ENCODE measurements around the gene RMRP.

Gene RMRP

DNA sequence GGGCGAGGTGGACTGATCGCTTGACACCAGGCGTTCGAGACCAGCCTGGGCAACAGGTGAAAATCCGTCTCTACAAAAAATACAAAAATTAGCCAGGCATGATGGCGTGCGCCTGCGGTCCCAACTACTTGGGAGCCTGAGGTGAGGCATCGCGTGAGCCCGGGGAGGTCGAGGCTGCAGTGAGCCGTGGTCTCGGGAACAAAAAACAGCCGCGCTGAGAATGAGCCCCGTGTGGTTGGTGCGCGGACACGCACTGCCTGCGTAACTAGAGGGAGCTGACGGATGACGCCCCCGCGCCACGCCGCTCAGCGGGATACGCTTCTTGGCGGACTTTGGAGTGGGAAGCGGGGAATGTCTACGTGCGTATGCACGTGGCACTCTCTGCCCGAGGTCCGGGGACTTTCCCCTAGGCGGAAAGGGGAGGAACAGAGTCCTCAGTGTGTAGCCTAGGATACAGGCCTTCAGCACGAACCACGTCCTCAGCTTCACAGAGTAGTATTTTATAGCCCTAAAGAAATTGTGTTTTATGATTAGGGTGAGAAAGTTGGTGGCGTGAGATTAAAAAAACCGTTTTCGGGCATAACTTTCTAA, at the start of gene RMRP:
TSS of gene RMRP (minus strand) at position 474 of the 591 bp plus-strand sequence.
- peak within 1 kb of the TSS; percentile 99 for H3K27ac ChIP-seq

DNA sequence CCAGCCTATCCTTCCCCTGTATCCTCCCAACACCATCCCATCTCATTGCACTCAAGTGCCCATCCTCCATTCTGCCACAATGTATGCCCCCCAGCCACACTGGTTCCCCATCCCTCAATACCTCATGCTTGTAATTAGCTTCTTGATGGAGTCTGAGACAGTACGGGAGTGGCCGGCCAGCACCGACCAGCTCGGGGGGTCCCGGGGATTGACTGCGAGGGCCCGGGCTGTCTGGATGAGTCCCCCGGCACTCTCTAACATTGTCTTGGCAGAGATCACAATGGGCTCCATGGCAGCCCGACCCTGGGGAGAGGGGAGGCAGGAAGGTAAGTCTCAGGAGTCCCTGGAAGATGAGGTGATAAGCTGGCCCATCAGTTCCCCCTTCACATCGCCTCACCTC, 49.1 kb upstream of the RMRP start:
- no peak for DNase-seq (ENCODE audit: low spot score)
- peak overlapping the region; percentile 39 to 46 for H3K27ac ChIP-seq
- H3K4me3 ChIP-seq, result no peak overlapping the region
- TF ChIP-seq, protein P1, sequence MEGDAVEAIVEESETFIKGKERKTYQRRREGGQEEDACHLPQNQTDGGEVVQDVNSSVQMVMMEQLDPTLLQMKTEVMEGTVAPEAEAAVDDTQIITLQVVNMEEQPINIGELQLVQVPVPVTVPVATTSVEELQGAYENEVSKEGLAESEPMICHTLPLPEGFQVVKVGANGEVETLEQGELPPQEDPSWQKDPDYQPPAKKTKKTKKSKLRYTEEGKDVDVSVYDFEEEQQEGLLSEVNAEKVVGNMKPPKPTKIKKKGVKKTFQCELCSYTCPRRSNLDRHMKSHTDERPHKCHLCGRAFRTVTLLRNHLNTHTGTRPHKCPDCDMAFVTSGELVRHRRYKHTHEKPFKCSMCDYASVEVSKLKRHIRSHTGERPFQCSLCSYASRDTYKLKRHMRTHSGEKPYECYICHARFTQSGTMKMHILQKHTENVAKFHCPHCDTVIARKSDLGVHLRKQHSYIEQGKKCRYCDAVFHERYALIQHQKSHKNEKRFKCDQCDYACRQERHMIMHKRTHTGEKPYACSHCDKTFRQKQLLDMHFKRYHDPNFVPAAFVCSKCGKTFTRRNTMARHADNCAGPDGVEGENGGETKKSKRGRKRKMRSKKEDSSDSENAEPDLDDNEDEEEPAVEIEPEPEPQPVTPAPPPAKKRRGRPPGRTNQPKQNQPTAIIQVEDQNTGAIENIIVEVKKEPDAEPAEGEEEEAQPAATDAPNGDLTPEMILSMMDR (IDR thresholded peaks at IDR 0.05), result no peak

More for the DNA sequence above, at the start of gene RMRP:
- DNase-seq (ENCODE audit: low spot score), result peak; percentile 99
- peak within 1 kb of the TSS; percentile 95 for H3K4me3 ChIP-seq
- TF ChIP-seq, protein P1 (IDR thresholded peaks at IDR 0.05), result no peak

DNA sequence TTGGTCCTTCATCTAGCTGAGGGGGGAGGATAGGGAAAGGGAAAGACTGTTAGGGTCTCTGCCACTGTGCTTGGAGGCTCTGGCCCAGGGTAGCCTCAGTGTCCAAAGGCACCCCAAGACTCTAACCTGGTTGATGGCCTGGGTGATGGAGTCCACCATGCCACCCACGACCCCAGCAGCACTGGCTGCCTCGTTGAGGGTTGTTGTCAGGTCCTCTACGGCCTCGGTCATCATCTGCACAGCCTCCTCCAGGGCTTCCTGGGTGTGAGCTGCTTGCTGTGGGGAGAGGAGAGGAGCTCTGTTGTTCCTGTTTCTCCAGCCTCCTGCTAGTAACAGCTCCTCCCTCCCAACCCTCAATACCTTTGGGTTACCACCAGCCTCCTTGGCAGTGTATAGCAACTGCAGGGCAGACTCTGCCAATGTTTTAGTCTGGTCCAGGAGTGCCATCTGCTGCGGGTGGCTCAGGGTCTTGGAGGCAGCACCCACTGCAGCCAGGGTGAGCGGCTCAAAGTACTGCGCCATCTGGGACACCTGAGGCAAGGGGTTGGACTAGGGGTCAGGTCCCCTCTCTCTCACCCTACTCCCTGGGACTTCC, 48.1 kb upstream of the RMRP start:
- H3K4me3 ChIP-seq, result no peak overlapping the region
- TF ChIP-seq, protein P1 (IDR thresholded peaks at IDR 0.05), result no peak
- no peak for DNase-seq (ENCODE audit: low spot score)
- peak overlapping the region in 1 of 2 donors; percentile 46 for H3K27ac ChIP-seq

DNA sequence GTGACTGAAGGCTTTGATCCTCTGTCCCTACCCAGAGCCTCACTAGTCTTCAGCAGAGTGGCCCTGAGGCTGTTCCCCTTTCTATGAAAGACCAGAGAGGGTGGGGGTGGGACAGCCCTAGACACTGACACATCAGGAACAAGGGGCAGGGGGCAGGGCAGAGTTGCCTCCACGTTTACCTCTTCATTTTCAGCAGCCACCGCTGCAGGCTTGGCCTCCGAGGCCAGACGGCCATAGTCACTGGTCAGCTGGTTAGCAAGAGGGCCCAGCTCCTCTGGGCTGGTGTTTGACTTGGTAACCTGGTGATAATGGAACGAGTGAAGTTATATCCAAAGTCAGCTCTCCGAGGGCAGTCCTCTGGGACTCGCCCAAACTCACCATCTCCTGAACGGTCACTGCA, 47.6 kb upstream of the RMRP start:
- DNase-seq (ENCODE audit: low spot score), result no peak
- TF ChIP-seq, protein P1 (IDR thresholded peaks at IDR 0.05), result no peak
- peak overlapping the region in 1 of 2 donors; percentile 46 for H3K27ac ChIP-seq
- no peak overlapping the region for H3K4me3 ChIP-seq

DNA sequence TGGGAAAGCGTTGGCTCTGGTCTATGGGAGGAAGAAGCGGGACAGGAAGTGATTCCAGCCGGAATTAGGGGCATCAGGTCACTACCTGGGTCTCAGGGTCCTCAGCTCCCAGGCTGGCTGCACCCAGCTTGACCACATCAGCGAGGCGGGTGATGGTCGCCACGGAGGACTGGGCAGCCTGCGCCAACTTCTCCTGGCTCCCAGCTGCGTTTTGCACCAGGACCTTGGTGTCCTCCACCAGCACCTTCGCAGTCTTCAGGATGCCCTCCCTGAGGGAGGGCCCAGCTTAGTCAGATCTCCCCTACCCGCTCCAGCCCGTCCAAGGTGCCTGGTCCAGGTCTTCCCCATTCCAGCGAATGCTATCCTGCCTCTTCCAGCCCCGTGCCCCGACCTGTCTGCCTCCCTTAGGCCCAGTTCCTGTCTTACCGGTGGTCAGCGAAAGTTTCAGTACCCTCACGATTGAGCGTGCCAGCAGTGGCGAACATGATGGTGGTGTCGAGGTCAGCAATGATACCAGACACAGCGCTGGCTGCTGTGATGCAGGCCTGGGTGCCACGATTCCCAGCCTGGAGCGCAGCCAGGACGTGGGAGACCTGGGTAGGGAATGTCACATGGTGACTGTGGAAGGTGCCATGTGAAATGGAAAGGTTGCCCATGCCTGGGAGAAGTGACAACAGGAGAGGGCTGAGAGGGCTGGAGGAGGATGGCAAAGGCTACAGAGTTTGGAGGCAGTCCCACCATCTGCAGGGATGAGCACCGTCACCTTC, 46.3 kb upstream of the RMRP start:
- Histone ChIP-seq H3K27ac (peak overlapping the region in 1 of 2 donors; percentile 46), H3K4me3 (no peak overlapping the region)
- no peak for DNase-seq (ENCODE audit: low spot score)
- TF ChIP-seq, protein P1 (IDR thresholded peaks at IDR 0.05), result no peak

DNA sequence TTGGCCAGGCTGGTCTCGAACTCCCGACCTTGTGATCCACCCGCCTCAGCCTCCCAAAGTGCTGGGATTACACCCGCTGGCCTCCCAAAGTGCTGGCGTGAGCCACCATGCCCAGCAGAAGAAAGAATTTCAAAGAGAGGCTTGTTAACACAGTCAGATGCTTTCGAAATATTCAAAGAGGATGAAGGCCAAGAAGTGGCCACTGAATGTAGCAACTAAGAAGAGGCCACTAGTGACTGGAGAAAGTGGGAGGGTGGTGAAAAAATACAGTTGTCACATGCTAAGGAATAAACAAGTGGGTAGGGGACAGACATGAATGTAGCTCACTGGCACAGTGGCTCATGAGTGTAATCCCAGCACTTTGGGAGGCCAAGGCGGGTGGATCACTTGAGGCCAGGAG, 44.9 kb upstream of the RMRP start:
- TF ChIP-seq, protein P1 (IDR thresholded peaks at IDR 0.05), result no peak
- no peak for DNase-seq (ENCODE audit: low spot score)
- Histone ChIP-seq H3K4me3 (no peak overlapping the region), H3K27ac (peak overlapping the region; percentile 3)

Data from coronary artery (tissue), 2 donors.